ENCODE measurements around the gene IMPDH1. TPM values are rescaled to one million over a fixed set of nuclear protein-coding genes. Genes with fewer than 3 reads are reported as not detected.

The IMPDH1 gene
- total and polyA plus RNA-seq, 12 donors: 9.3 to 32.8 (median 17.1) TPM

GRCh38 chr7:128395748-128396147, 14.0 kb downstream of the IMPDH1 start:
- 87 to 94% methylated on average over 3 of the region's 3 CpGs for WGBS, 2 donors
- Histone ChIP-seq H3K27ac (no peak overlapping the region), H3K27me3 (no peaks in the 10 kb centered on the region), H3K36me3 (peaks cover 0 to 95% (median 22%) of the 10 kb centered on the region in 9 donors), H3K4me1 (no peaks in the 10 kb centered on the region), H3K4me3 (no peak overlapping the region), H3K9me3 (no peaks in the 10 kb centered on the region)
- intact Hi-C loops (cut with DNase I): no loop called here
- no peak for TF ChIP-seq CTCF (IDR thresholded peaks at IDR 0.05)
- DNase-seq (no peak), ATAC-seq (no peak)

GRCh38 chr7:128394904-128395496, 14.8 kb downstream of the IMPDH1 start:
- DNase-seq (no peak), ATAC-seq (no peak)
- H3K9me3 ChIP-seq: no peaks in the 10 kb centered on the region
- no peak overlapping the region for H3K4me3 ChIP-seq
- no peaks in the 10 kb centered on the region for H3K4me1 ChIP-seq
- intact Hi-C loops (cut with DNase I): no loop called here
- TF ChIP-seq CTCF (IDR thresholded peaks at IDR 0.05): no peak
- no peak overlapping the region for H3K27ac ChIP-seq
- 93 to 94% methylated on average over 16 of the region's 16 CpGs for WGBS, 2 donors
- no peaks in the 10 kb centered on the region for H3K27me3 ChIP-seq
- H3K36me3 ChIP-seq: peaks cover 0 to 88% (median 22%) of the 10 kb centered on the region in 9 donors

GRCh38 chr7:128393526-128394330, 16.1 kb downstream of the IMPDH1 start:
- H3K27me3 ChIP-seq: no peaks in the 10 kb centered on the region
- H3K36me3 ChIP-seq: peaks cover 0 to 75% (median 22%) of the 10 kb centered on the region in 9 donors
- intact Hi-C loops (cut with DNase I): no loop called here
- WGBS, 2 donors: 95% methylated on average over 23 of the region's 23 CpGs
- no peak overlapping the region for H3K4me3 ChIP-seq
- H3K27ac ChIP-seq: no peak overlapping the region
- TF ChIP-seq CTCF (IDR thresholded peaks at IDR 0.05): no peak
- H3K4me1 ChIP-seq: no peaks in the 10 kb centered on the region
- DNase-seq (no peak), ATAC-seq (no peak)
- no peaks in the 10 kb centered on the region for H3K9me3 ChIP-seq

- H3K27me3 ChIP-seq: peaks cover 0 to 7% (median 0%) of the 10 kb centered on the region in 7 donors
- WGBS, 2 donors: 91 to 94% methylated on average over 18 of the region's 18 CpGs
- DNase-seq (no peak), ATAC-seq (no peak)
- H3K4me1 ChIP-seq: peaks cover 0 to 5% (median 0%) of the 10 kb centered on the region in 9 donors
- H3K4me3 ChIP-seq: no peak overlapping the region
- H3K36me3 ChIP-seq: peaks cover 0 to 65% (median 15%) of the 10 kb centered on the region in 9 donors
- H3K27ac ChIP-seq: no peak overlapping the region
- H3K9me3 ChIP-seq: no peaks in the 10 kb centered on the region
- intact Hi-C loops (cut with DNase I): no loop called here
- no peak for TF ChIP-seq CTCF (IDR thresholded peaks at IDR 0.05)
Observed at GRCh38 chr7:128392446-128393327, 17.1 kb downstream of the IMPDH1 start.
